ENCODE data around the gene SUB1.
A peak's percentile ranks its signal among the peaks of the same experiment; 100 is the strongest.
"Not testable (repeated sequence)": the region's sequence is repeated elsewhere in the genome, so short reads cannot be mapped to it uniquely, and the experiment has no call there.

Gene SUB1

DNA sequence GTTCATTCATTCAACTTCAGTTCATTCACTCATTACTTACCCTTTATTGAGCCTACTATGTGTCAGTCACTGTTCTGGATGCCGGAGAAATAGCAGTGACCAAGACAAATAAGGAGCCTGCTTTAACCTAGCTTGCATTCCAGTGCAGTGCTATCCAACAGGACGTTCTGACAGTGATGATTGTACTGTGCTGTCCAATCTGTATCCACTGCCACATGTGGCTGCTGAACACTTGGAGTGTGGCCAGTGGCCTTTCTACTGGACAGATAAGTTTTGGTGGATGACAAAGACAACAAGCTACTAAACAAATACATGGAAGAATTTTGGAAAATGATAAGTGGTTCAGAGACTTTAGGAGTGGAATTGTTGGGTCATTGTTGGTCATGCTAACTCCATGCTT, 33.6 kb downstream of the SUB1 start:
- TF ChIP-seq ZFX (IDR thresholded peaks at IDR 0.05; ENCODE audit: borderline replicate concordance) = no peak
- TF ChIP-seq, protein P1, sequence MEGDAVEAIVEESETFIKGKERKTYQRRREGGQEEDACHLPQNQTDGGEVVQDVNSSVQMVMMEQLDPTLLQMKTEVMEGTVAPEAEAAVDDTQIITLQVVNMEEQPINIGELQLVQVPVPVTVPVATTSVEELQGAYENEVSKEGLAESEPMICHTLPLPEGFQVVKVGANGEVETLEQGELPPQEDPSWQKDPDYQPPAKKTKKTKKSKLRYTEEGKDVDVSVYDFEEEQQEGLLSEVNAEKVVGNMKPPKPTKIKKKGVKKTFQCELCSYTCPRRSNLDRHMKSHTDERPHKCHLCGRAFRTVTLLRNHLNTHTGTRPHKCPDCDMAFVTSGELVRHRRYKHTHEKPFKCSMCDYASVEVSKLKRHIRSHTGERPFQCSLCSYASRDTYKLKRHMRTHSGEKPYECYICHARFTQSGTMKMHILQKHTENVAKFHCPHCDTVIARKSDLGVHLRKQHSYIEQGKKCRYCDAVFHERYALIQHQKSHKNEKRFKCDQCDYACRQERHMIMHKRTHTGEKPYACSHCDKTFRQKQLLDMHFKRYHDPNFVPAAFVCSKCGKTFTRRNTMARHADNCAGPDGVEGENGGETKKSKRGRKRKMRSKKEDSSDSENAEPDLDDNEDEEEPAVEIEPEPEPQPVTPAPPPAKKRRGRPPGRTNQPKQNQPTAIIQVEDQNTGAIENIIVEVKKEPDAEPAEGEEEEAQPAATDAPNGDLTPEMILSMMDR (IDR thresholded peaks at IDR 0.05) = no peak
- H3K27ac ChIP-seq = no peak overlapping the region

DNA sequence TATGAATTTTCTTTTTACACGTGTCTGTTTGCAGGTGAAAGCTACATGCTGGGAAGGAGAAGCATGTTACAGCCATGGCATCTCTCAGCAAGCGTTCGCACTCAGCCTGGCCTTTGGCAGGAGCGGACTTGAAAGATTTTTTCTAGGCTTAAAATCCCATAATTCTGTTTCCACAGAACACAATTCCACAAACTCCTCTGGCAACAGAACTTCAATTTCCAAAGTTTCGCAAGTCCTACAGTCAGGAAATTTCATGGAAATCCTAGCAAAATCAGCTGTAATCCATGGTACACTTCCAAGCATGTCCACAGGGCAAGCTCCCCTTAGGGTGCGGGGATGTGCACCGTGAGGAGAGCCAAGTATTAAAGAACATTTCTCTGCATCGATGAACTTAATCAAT, 35.9 kb downstream of the SUB1 start:
- TF ChIP-seq, protein P1 (IDR thresholded peaks at IDR 0.05) = no peak
- TF ChIP-seq ZFX (IDR thresholded peaks at IDR 0.05; ENCODE audit: borderline replicate concordance) = no peak
- H3K27ac ChIP-seq = no peak overlapping the region

DNA sequence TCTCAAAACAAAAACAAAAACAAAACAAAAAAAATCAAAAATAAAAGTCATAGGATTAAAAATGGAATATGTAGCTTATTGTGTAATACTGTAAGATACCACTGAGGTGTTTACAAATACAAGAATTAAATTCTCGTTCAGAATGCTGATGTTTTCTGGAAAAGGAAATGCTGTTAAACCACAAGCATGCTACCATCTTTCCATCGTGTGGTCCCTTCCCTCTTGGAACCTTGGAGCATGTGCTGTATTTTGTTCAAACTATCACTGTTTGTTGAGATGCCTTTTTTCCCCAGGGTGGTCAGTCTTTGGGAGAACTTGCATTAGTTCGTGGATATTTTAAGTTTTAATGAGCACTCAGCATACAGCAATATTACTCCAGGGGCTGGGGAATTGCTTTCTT, 39.7 kb downstream of the SUB1 start:
- no peak for TF ChIP-seq ZFX (IDR thresholded peaks at IDR 0.05; ENCODE audit: borderline replicate concordance)
- TF ChIP-seq, protein P1 (IDR thresholded peaks at IDR 0.05) = no peak
- H3K27ac ChIP-seq = no peak overlapping the region

DNA sequence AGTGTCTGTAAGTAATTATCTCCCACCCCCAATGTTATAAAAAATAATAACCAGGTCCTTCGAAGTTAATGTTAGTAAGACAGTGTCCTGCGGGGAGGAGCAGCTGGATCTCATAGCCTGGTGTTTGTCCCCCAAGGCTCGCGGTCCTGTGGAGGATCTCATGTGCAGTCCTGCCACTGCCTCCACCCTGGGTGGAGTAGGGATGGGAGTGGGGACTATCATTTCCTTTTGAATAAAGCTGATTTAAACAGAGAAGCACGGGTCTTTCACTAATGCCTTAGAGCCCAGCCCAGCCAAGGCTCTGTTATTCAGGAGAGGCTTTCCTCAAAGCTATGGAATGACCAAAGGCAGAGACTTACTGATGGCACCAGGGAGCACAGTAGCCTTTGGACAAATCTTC, 40.2 kb downstream of the SUB1 start:
- H3K27ac ChIP-seq = no peak overlapping the region

DNA sequence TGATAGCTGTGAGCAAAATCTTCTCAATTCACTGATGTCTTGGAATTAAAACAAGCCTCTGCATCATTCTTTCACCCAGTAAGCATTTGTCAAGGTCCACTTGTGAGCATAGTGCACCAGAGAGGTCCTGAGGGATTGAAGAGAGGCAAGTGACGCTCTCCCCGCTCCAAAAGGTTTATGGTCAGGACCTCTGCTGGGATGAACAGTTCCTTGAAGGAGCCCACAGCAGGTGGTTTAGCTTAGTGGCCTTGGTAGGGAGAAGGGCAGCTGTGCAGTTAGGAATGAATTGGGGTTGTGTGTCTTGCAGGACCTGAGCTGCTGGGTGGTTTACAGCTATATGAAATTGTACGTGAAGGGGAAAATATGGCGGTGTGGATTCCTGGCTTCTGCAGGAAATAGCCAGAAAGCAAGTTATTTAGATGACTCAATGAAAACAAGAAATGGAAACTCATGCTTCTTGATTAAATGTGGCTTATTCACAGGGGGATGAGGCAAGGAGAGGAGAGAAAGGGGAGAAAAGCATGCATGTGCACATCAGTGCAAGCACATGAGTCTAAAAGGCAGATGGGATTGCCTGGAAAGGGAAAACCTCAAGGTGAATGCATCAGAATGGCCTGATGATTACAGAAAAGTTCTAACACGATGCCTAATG, 42.0 kb downstream of the SUB1 start:
- H3K27ac ChIP-seq = no peak overlapping the region
- no peak for TF ChIP-seq ZFX (IDR thresholded peaks at IDR 0.05; ENCODE audit: borderline replicate concordance)
- TF ChIP-seq, protein P1 (IDR thresholded peaks at IDR 0.05) = no peak

More for the DNA sequence above, 40.2 kb downstream of the SUB1 start:
- no peak for TF ChIP-seq ZFX (IDR thresholded peaks at IDR 0.05; ENCODE audit: borderline replicate concordance)
- TF ChIP-seq, protein P1 (IDR thresholded peaks at IDR 0.05) = no peak

DNA sequence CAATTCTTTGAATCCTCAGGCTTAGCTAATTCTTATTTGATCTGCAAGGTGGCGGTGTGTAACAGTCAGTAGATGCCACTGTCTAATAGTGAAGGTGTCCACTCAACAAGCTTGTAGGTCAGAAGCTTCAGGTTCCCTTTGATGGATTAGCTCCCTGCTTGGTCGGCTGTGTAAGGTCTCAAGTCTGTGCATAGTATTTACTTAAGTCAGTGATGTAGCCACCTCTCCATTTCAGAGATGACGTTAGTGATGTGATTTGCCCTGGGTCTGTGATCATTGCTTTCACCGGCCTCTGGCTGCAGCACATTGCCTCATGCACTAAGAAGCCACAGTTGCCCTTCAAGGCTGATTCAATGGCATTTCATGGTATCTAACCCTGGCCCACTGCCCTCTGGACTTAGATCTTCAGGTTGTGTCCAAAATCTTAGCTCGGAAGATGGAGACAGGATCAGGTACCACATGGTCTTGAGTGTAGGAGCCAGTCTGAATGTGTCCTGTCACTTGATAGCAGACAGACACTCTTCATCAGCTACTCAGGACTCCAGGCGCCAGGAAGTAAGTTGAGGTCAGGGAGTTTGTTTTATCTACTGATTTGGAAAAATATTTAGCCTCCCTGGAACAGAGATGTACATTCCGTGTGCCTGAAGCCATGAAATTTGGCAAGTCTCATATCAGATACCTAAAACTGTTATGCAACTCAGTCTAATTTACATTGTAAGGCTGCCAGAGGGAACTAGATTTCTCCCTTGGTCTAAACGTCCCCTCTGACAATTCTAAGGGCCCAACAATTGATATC, 42.9 kb downstream of the SUB1 start:
- no peak for TF ChIP-seq ZFX (IDR thresholded peaks at IDR 0.05; ENCODE audit: borderline replicate concordance)
- TF ChIP-seq, protein P1 (IDR thresholded peaks at IDR 0.05) = peak; percentile 58
- no peak overlapping the region for H3K27ac ChIP-seq

DNA sequence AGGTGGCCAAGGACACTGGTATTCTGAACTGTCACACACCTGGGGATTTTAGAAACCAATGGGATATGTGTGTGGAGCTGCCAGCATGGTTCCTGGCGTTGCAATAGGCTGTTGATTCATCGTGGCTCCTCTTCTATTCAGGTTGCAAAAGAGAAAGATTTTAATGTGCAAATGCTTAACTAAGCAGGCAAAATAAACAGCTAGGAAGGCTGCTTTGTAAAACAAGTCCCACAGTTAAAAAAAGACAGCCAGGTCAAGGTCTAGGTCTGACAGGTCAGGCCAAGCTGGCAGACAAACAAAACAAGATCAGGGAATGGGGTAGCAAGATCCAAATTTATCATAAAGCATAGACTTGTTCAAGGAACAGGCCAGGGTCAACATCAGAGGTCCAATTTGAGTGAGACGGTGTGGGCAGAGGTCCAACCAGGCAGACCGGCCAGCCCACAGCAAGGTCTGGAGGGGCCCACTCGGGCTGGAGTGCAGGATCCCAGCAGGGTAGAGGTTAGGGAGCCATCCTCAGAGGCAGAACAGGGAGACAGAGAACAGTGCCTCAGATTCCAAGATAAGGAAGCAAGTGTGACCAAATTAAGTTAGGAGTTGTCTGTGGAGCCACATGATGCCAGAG, 45.6 kb downstream of the SUB1 start:
- no peak for TF ChIP-seq ZFX (IDR thresholded peaks at IDR 0.05; ENCODE audit: borderline replicate concordance)
- TF ChIP-seq, protein P1 (IDR thresholded peaks at IDR 0.05) = no peak
- H3K27ac ChIP-seq = no peak overlapping the region

DNA sequence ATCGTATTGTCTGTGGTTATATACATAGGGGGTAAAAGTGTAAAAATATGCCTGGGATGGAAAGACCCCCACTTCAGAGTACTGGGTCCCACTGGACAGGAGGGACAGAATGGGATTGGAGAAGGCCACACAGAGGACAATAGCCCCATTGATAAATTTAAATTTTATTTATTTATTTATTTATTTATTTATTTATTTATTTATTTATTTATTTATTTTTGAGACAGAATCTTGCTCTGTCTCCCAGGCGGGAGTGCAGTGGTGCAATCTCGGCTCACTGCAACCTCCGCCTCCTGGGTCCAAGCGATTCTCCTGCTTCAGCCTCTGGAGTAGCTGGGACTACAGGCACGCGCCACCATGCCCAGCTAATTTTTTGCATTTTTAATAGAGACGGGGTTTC, 47.7 kb downstream of the SUB1 start:
- not testable (repeated sequence) for H3K27ac ChIP-seq

Measured in 22Rv1 (cell line).